ENCODE data around the gene MGMT. TPM values are rescaled to one million over a fixed set of nuclear protein-coding genes. Genes with fewer than 3 reads are reported as not detected.

MGMT gene
- total RNA-seq, 1 donor from 2014 or later: 20.9 TPM

DNA sequence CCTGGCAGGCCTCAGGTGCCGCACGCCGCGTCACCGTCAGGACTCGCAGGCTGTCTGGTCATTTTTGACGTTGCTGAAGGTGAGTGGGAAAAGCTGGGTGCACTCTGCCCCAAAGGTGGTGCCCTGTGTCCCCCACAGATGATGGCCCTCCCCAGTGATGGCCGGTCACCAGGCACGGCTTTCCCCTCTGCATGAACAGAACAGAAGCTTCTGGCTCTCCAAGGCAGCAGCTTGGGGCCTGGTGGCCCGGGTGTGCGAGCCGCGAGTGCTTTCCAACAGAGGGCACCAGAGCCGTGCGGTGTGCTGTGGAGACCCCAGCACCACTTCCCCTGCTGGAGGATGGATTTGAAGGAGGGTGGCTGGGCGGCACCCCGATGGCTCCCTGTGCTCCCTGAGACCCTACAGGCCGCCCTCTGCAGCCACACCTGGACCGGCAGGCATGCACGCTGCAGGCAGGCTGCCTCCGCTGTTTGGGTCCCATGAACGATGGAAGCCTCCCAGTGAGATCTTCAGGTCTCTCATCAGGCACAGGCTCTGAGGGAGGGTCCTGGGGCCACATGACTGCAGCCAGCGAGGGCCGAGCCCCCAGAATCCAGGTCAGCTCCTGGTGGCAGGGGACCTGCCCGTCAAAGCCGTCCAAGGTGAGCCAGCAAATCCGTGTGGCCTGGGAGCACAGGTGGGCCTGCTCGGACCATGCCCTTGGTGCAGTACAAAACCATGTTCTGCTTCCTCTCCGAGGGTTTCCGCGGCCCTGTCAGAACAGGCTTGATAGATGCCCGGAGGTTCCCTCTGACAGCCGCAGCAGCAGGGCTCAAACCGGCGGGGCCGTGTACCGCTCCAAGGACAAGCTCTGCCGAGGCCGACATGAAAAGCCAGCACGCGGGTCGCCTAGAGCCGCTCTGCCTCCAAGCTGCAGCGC, 301.7 kb downstream of the MGMT start:
- no peak for DNase-seq (ENCODE audit: low read depth)

DNA sequence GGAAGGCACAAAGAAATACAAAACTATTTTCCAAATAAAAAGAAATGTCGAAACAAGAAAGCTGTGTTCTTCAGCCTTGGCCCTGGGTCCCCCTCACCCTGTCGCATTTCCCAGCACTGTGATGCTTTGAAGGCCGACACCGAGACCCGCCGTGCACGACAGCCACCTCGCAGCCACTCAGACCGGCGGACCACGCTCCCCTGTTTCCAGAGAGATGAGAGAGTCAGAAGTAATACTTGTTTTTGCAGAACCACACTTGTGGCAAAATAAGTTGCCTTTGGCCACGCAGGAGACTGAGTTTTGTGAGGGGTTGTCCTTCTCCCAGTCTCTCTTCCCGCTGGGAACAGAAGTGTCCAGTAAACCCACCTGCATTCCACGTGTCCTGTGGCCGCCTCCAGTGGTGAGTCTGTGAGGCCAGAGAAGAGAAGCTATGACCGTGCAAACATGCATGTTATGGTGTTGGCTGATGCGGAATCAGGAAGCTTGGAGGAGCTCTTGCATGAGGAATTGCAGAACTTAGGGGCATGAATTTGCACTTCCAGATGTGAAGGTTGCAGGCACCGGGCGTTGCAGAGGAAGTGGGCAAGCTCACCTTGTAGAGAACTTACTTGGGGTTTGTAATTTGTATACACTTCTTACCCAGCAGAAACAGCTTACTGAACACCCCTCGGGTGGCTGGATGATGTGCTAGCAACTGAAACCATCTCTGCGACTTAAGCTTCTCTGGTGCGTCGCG, 302.5 kb downstream of the MGMT start:
- DNase-seq (ENCODE audit: low read depth): no peak

DNA sequence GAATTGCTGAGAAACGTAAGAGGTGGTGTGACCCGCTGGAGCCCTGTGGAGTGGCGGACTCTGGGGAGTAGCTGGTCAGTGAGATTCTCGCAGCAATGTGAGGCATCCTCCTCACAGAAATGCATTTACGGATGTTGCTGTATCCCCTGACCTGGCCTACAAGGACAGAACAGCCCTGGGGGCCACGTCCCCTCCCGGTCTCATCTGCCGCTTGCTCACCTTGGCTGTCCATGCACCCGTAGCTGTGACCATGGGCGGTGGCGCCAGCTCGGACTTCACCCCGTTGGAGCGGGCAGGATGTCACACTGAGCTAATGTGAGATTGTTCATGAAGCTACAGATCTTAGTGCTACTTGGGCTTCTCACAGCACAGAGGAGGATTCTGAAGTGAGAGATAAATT, 303.2 kb downstream of the MGMT start:
- DNase-seq (ENCODE audit: low read depth): no peak

DNA sequence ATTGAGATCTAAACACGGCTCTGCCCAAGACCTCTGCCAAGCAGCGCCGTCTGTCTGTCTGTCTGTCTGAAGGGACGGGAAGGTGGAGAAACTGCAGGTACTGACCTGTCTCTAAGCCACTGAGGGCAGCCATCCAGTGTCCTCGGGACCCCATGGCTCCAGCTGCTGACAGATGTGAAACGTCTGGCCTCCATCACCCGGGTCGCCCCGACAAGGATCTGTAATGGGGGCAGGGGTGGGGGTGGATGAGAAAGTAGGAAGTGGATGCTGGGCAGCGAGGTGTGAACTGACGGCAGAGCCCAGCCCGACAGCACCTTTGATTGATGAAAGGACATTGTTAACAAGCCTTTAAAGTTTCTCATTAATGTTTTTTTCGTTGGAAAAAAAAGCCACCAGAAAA, 304.0 kb downstream of the MGMT start:
- no peak for DNase-seq (ENCODE audit: low read depth)

DNA sequence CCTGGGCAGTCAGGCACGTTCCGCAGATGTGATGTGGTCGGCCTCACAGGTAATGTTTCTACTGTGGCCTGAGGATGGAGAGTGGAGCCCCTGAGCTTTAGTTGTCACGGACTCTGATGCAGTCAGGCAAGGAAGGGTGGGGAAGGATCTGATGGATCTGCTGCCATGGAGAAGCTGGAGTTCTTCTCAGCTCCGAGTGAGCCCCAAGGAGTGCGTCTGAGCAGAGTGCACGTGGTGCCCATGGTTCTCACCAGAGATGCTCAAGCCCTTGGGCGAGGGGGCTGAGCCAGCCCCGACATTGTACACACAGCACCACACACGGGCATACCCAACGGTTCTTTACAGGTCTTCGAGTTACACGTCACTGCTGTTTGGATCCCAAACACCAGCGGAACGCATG, 304.5 kb downstream of the MGMT start:
- no peak for DNase-seq (ENCODE audit: low read depth)

DNA sequence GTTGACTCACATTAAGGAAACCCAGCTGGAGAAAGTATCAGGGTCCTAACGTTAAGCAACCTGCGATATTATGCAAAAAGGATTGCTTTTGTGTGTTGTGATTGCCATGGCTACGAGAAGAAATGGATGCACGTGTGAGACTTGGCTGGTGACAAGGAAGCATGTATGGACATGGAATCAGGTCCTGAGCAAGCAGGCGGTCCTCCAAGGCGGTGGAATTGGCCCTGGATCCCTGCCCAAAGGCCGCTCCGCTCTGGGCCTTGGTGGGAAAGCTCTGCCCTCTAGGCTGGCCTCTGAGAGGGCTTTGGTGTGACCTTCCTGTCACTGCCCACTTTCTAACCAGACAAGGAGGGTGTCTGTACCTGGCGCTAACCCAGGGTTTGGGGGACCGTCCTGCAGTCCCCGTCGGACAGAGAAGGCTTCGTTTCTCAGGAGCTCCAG, 305.0 kb downstream of the MGMT start:
- no peak for DNase-seq (ENCODE audit: low read depth)

DNA sequence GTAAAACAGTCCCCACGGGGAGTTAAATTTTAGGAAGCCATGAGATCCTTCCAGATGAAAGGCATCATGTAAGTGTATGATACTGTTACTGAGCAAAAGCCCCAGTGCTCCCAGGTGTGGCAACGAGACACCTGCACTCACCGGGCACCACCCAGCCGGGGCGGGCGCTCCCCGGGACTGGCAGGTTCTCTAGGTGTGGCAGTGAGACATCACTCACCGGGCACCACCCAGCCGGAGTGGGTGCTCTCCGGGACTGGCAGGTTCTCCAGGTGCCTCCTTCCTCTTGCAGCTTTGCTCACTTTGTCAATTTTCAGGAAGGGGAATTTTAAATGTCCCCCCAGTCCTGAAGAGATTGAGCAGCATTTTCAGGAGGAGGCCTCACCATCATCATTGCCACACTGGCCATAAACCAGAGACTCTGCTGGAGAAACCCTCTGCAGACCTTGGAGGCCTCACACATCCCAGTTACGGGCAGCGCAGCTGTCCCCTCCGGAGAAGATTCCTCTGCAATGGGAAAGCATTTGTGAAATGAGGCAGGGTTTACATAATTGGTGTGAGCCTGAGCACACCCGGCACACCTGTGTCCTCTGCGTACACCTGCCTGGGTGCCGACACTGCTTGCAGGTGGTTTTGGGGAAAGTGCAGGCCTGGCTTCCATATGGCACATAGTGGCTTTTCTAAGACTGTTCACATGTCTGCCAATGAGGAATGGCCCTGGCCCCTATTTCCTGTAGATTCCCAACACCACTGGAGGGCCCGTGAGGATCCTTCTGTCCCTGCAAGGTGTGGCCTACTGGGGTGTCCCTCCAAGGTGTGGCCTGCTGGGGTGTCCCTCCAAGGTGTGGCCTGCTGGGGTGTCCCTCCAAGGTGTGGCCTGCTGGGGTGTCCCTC, 305.7 kb downstream of the MGMT start:
- no peak for DNase-seq (ENCODE audit: low read depth)

DNA sequence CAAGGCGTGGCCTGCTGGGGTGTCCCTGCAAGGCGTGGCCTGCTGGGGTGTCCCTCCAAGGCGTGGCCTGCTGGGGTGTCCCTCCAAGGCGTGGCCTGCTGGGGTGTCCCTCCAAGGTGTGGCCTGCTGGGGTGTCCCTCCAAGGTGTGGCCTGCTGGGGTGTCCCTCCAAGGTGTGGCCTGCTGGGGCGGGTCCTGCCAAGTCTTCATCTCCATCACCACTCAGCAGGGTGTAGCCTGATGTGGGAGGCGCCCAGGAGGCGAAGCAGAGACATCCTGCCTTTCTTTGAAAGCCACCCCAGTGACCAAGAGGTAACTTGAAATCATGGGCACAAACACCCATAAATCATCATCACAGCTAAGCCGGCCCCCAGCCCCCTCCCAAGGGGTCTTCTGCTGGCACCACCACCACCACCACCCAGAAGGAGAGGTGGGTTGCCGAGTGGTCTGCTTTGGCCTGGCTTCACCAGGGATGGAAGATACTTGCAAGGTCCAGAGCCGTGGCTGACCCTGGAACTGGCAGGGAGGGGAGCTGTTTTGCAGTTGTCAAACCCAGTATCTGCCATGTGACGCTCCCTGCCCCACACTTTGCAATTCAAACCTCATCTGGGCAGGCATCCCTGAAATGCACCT, 306.4 kb downstream of the MGMT start:
- DNase-seq (ENCODE audit: low read depth): no peak

DNA sequence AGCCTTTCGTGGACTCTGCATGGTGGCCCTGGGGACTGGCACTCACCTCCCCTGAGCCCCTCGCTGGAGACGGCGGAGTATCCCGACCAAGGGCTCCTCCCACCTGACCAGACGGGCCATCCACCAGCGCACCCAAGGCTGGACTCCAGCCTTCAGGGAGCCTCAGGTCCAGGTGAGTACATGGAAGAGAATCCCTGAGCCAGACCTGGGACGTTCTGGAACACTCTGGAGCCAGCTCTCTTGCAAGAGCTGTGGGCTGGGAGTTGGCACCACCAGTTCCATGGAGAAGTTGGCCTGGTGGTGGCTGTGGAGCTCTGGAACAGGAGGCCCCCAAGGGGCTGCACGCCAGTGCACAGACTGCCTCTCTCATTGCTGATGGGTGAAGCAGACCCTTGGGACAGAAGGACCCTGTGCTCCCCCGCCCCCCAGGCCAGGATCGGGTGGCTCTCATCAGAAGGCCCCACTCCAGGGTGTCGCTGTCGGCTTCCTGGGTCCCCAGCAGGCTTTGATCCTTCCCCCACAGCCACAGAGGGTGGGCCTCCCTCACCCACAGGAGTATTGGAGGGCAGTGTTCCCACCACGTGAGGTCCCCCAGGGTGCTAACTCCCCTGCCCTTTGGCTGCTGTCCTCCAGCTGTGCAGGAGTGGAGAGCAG, 307.2 kb downstream of the MGMT start:
- no peak for DNase-seq (ENCODE audit: low read depth)

DNA sequence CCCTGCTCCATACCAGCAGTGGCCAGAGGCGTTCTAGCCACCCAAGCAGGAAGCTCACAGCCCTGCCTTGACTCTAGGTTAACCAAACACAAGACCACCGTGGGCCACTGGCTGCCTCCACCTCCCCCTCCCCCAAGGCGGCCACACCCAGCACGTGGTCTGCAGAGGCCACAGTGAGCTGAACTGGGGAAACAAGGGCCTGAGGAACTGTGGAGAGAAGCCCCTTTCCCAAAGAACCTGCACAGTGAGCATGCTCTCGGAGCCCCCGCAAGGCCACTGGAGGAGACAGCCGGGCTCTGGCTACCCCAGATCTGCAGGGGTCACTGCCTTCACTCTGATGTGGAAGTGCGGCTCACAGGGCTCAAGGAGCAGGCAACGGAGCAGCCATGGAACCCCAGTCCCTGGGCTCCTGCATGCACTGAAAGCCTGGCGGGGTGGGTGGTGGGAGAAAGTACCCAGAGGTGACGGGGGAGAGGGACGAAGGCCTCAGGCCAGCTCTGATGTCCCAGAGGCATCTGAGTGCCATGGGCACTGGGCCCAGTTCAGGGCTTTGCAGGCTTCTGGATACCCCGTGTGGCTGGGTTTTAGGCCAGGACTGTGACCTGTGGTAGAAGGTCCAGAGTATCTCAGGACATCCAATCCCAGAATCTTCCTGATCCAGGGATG, 307.8 kb downstream of the MGMT start:
- DNase-seq (ENCODE audit: low read depth): no peak

DNA sequence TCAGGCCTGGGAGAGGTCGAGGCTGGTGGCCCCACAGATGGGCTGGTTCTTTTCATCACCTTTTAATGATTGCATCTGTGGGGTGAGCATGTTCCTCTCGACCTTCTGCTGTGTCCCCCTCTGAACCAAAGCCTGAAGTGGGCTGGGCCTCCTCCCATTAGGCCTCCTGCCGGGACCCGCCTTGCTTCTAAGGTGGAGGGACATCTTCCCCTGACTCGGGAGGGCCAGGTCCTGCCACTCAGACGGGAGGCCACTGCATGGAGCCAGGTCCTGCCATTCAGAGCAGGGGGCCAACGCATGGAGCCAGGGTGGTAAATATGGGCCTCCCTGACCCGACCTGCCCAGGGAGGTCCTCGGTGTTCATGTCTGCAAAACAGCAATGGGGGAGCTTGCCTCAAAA, 308.6 kb downstream of the MGMT start:
- DNase-seq (ENCODE audit: low read depth): no peak

DNA sequence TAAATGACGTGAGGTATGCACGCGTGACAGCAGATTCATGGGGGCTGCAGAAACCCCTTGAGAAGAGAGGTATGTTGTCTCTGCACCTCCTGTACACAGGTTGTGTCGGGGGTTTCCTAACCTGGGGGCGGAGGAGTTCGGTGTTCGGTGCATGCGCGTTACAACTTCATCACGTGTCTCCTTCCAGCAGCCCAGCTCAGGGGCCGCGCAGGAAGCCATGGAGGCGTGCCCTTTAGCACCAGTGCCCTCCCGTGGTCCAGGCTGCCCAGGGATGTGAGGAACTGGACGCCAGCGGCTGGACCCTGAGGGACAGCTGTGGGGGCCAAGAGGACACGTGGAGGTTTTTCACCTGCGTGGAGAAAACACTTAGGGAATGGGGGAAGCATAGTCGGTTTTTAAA, 310.6 kb downstream of the MGMT start:
- DNase-seq (ENCODE audit: low read depth): no peak

DNA sequence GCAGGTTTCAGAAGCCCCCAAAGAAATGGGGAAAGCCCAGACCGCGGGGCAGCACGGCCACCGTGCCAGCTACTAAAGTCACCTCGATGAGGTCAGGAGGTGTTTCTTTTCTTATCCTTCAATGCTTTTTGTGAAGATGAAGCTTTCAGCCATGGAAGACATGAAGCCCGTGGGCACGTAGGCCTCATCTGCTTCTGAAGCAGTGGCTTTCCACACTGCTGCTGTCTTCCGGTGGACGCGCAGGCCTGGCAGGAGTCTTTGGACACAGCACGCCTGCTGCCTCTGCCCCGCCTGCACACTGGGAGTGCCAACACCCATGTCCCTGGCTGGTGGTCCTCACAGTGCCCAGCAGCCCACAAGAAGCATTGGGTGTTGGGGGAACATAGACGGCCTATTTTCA, 311.5 kb downstream of the MGMT start:
- no peak for DNase-seq (ENCODE audit: low read depth)

DNA sequence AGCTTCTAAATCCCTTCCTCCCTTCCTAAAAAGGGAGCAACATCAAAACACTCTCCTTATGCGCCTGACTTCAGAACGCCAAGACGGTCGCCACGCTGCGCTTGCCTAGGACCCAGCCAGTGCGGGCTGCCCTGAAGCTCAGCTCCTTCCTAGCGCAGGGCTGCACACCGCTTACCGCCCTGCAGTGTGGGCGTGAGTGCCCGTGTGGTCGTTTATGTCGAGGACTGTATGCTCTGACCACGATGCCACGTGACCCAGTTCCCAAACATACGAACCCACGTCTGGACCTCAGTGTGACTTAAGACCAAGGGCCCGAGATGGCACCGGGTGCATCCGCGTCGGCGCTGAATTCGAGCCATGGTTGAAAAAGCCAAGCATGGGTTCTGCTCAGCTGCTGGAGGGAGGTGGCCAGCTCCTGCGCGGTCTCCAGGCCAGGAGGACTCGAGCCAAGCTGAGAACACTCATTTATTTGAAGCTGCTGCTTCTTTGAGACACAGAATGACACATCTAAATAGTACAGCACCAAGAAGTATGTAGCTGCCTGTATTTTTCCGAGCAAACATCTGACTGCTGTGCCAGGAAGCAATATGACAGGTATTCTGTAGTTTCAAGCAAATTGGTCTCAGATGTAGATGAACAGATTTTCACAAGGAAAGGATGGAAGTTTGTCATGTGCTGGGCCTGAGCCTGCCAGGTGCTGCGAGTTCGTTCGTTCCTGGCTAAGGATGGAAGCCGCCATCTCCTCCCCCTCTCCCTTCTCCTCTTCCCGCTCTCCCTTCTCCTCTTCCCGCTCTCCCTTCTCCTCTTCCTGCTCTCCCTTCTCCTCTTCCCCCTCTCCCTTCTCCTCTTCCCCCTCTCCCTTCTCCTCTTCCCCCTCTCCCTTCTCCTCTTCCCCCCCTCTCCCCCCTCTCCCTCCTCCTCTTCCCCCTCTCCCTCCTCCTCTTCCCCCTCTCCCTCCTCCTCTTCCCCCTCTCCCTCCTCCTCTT, 312.4 kb downstream of the MGMT start:
- no peak for DNase-seq (ENCODE audit: low read depth)

DNA sequence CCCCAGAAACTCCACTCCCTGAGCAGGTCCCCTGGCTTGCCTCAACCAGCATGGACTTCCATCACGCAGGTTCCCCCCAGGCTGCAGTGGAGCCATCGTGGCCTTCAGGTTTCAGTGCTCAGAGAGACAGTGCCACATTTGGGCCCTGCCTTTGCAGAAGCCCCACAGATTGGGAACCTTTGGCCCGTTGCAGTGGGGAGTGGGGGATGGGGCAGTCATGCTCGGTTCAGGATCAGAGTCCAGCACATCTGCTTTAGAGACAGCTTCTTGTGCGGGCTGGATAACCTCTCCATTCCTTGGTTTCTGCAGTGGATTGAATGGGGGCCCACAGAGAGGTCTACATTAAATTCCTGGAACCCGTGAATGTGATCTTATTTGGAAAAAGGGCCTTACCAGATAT, 313.2 kb downstream of the MGMT start:
- no peak for DNase-seq (ENCODE audit: low read depth)

DNA sequence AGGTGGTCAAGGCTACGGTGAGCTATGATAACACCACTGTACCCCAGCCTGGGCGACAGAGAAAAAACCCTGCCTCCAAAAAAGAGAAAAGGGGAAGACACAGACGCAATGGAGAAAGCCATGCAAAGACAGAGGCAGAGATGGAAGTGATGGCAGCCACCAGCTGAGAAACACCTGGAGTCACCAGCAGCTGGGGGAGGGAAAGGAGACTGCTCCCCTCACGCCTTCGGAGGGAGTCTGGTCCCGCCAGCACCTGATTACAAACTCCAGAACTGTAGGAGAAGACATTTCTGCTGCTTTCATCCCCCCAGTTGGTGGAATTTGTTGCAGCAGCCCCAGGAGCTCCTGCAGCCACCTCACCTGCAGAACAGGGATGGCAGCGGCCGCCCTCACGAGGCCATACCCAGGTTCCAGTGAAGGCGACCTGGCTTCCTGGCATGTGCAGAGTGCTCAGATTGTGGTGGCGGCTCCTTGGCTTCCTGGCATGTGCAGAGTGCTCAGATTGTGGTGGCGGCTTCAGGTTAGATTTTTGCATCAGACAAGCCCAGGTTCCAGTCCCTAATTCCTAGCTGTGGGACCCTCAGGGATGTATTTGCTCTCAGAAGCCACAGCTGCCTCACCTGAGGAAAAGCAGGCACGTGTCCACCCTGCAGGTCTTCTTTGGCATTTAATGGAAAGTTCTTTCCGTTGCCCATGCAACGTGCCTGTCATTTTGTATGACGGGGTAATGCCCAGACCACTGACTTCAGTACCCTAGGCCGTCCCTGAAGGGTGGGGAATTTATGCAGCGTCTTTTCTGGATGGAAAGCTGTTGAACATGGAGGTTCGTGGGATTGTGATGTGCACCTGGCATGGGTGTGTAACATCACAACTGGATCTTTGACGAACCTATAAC, 314.1 kb downstream of the MGMT start:
- no peak for DNase-seq (ENCODE audit: low read depth)

DNA sequence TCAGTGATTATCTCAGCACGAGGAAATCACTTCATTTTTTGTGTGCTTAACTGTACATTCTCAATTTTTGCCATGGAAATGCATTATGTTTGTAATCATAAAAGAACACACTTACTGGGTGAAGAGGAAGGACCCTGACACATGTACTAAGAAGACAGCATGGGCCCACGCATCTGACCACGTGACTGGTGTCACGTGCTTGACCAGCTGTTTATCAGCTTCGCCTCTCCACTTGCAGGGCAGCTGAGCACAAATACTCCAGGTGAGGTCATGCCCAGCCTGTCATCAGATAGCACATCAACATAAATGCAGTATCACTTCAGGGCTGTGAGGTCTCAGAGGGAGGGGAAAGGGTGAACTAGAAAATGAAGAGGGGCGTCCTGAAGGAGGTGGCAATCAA, 317.2 kb downstream of the MGMT start:
- DNase-seq (ENCODE audit: low read depth): peak; percentile 33

DNA sequence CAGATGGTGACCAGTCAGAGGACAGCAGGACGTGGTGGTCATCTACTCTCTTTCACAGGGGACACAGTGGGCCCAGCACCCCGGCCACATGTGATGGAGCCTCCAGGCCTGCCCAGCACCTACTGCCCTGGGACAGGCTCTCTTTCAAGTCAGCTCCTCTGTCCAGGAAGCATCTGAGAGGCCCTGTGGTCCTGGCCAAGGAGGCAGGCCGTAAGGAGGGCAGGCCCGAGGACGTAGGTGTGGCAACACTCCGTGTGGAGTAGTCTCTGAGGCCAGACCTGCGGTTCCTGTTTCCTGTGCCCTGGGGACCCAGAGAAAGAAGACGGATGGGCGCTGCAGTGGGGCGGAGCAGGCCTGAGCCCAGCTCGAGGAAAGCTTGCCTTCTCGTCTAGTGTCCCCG, 317.9 kb downstream of the MGMT start:
- no peak for DNase-seq (ENCODE audit: low read depth)
